PC-3 (cell line): Measurements from ENCODE around the gene SRGAP3.

Source experiments
- EZH2 ChIP-seq: fragments of 300-600 bp; sonication (generic); IDR thresholded peaks from one replicate; pipeline ENCODE4 v1.6.1; 2017; ENCODE audit warnings: antibody characterized with exemption, mild to moderate bottlenecking, low read length; ENCODE audit not compliant: unreplicated experiment
- TF ChIP-seq, protein P1 (sequence below): fragments of 300-600 bp; sonication (generic); conservative IDR thresholded peaks from 2 replicates; pipeline ENCODE4 v1.5.1; 2017; ENCODE audit warnings: antibody characterized with exemption, low read depth, mild to moderate bottlenecking, low read length

DNA sequence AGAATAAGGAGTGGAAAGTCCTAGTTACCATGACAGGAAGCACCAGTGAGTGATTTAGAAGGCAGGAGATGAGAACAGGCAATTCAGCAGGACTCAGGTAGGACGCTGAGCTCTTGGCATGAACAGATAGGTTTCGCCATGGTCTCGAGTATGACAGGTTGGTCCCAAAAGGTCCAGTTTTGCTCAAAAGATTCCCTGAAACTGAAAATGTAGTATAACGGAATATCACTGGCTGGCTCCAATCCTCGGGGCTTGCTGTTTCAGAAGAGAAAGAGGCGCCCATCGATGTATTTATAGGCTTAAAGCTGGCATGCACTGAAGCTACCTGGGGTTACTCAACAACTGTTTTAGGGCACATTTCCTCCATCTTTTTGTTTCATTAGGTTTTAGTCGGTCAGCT, 59.2 kb downstream of the SRGAP3 start:
- TF ChIP-seq, protein P1, sequence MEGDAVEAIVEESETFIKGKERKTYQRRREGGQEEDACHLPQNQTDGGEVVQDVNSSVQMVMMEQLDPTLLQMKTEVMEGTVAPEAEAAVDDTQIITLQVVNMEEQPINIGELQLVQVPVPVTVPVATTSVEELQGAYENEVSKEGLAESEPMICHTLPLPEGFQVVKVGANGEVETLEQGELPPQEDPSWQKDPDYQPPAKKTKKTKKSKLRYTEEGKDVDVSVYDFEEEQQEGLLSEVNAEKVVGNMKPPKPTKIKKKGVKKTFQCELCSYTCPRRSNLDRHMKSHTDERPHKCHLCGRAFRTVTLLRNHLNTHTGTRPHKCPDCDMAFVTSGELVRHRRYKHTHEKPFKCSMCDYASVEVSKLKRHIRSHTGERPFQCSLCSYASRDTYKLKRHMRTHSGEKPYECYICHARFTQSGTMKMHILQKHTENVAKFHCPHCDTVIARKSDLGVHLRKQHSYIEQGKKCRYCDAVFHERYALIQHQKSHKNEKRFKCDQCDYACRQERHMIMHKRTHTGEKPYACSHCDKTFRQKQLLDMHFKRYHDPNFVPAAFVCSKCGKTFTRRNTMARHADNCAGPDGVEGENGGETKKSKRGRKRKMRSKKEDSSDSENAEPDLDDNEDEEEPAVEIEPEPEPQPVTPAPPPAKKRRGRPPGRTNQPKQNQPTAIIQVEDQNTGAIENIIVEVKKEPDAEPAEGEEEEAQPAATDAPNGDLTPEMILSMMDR = no peak
- no peak for TF ChIP-seq EZH2
